Measurements from ENCODE around the gene CPED1.

CPED1 gene

GRCh38 chr7:120988591-120989256, at the start of gene CPED1:
Gene CPED1, plus strand, starts transcription at chr7:120988711. Its CDS starts 911 bp downstream, at chr7:120989622.
- peak; percentile 86 for DNase-seq (ENCODE audit: low read depth)

GRCh38 chr7:120939345-120939744, 49.2 kb upstream of the CPED1 start:
- no peak for DNase-seq (ENCODE audit: low read depth)

DNA sequence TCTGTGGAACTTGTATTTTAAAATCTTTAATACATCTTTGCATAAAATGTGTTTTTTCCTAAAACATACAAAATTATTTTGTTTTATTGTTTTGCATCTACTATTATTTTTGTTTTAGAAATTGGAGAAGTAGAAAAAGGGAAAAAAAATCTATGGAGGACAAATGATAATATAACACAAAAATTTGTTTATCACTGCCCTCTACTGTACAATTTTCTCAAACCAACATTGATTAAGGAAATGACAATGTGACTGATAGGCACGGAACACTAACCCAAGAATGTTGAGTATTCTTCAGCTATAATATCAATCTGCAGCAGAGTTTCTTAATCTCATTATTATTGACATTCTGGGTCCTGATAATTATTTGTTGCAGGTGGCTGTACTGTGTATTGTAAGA, 47.4 kb upstream of the CPED1 start:
- peak; percentile 5 for DNase-seq (ENCODE audit: low read depth)

- no peak for DNase-seq (ENCODE audit: low read depth)
These were observed 46.7 kb upstream of the CPED1 start for GRCh38 chr7:120941856-120942255.

DNA sequence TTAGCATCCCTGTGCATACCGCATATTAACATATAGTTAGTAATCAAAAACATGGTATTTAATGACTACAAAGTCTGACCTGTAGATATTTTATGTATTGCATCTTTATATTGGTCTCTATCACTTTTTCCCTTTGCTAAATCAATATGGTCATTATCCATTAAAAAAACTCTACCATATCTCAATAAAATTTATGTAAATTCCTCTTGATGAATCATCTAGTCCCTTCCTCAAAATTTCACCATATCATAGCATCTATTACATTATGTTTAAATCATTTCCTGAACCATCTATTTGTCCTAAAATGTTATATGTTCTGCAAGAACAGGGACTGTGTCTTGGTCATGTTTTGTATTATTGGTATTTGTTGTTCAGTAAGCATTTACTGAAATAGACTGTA, 45.6 kb upstream of the CPED1 start:
- no peak for DNase-seq (ENCODE audit: low read depth)

DNA sequence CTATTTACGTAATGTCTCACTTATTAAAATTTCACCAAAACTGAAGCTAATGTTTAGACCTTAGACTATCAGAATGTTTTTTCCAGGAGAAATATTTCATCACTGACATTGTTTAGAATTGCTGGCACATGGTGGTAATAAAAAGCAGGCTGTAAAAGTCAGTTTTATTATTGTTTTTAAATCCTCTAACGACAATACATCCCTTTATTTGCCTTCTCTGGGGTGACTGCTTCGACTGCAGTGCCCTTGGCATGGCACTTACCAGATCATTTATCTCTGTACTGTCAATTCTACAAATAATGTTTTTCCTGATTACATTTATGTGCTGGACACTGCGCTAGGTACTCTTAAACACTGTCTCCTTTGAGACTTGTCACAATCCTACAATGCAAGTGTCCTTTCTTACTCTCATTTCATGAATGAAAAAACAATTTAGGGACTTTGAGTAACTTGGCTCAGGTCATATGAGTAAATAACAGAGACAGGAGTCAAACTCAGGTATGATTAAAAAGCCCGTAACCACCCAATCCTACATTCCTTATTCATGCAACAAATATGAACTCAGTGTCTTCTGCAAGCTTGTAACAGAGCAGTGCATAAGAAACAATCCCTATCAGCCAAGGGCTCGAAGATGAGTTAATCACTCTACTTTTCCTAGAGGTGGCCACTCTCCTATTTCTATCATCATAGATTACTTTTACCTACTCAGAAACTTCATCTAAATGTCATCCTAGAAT, 43.5 kb upstream of the CPED1 start:
- no peak for DNase-seq (ENCODE audit: low read depth)

GRCh38 chr7:120947980-120948379, 40.5 kb upstream of the CPED1 start:
- no peak for DNase-seq (ENCODE audit: low read depth)

GRCh38 chr7:120949393-120949911, 39.1 kb upstream of the CPED1 start:
- DNase-seq (ENCODE audit: low read depth): no peak

DNA sequence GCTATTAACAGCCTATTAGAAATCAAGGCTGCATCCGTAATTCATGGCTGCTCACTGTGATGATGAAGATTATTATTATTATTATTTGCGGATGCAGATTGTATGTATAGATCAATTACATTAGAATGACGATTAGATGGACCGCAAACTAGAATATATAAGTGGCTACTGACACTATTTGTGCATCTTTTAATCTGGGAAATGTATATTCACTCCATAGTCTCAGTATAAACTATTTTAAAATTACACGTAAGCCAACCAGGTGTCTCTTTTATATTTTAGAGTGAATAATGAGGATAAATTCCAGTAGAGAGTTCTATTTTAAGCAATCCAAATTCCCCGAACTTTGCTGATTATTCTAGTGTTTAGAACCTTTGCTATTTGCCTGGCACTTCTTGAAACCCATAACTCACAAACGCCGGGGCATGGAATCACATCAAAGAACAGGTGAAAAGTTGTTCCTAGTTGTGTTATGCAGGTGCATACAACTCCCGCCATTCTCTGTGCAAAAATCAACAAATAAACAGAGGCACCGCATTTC, 38.4 kb upstream of the CPED1 start:
- no peak for DNase-seq (ENCODE audit: low read depth)

DNA sequence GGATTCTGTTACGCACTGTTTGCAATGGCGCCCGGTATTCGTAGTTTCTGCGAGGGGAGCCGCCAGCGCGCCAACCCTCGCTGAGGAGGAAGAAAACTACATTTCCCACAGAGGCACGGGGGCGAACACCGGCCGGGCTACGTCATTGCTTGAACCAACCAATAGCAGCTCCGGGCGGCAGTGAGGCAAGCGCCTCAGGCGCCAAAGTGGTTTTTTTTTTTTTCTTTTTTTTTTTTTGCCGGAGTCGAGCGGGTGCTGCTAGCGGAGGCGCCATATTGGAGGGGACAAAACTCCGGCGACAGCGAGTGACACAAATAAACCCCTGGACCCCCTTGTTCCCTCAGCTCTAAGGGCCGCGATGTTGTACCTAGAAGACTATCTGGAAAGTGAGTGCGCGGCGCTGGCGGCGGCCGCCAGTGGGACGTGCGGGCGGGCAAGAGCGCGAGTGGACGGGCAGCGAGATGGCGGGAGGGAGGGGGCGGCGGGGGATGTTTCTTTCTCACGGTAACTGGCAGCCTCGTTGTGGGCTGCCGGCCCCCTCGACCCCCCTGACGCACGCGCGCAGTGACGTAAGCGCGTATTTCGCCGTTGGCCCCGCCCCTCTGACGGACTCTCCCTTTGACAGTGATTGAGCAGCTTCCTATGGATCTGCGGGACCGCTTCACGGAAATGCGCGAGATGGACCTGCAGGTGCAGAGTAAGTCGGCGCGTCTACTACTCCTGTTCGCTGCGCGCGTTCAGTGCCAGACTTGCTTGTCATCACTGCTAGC, 37.8 kb upstream of the CPED1 start, which contains the start of gene ING3:
TSS of gene ING3 (plus strand) at position 239 of the 770 bp plus-strand sequence. CDS start at position 359, 120 bp downstream.
- peak; percentile 95 for DNase-seq (ENCODE audit: low read depth)

- no peak for DNase-seq (ENCODE audit: low read depth)
These were observed 37.2 kb upstream of the CPED1 start for GRCh38 chr7:120951309-120951699.

GRCh38 chr7:120951826-120952225, 36.7 kb upstream of the CPED1 start:
- DNase-seq (ENCODE audit: low read depth): no peak

- DNase-seq (ENCODE audit: low read depth): no peak
These were observed 32.8 kb upstream of the CPED1 start for GRCh38 chr7:120955577-120956149.

DNA sequence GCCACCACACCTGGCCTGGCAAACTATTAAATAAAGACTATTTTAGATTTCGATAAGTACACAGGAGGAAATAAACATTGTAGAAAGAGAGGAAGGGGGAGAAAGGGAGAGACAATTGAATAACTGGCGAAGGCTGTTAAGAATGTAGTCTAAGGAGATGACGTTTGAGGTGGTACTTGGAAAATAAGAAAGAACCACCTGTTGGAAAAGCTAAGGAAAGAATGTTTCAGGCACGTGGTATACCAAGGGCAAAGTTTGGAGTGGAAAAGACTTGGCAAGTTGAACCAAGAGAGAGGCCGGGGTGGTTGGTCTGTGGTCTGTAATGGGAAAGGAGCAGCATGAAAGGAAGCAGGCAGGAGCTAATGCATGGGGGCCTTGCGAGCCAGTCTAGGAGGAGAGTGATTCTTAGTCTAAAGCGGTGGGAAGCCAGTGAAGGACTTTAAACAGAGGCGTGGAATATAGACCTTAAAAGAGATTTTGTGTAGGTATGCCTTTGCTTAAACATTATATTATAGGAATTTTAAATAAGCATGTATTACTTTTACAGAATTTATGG, 28.5 kb upstream of the CPED1 start:
- no peak for DNase-seq (ENCODE audit: low read depth)

- no peak for DNase-seq (ENCODE audit: low read depth)
These were observed 27.8 kb upstream of the CPED1 start for GRCh38 chr7:120960714-120961113.

GRCh38 chr7:120961638-120962173, 26.8 kb upstream of the CPED1 start:
- DNase-seq (ENCODE audit: low read depth): no peak

- no peak for DNase-seq (ENCODE audit: low read depth)
These were observed 24.4 kb upstream of the CPED1 start for GRCh38 chr7:120964088-120964487.

DNA sequence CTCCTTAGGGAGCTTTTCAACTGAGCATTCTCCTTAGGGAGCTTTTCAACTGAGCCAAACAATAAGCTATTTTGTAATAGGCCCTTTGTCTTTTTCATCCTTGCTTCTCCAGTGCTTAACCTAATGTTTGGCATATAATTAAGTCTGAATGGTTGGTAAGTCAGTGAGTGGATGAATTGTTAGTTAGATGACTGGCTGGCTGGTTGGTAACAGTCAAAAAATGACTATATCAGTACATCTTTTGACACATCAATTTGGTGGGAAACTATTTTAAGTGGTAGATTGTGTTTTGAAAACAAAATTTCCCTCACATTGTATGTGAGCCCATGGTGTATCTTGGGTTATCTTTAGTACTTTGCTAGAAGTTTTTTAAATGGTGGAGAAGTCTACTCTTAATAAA, 21.6 kb upstream of the CPED1 start:
- no peak for DNase-seq (ENCODE audit: low read depth)

DNA sequence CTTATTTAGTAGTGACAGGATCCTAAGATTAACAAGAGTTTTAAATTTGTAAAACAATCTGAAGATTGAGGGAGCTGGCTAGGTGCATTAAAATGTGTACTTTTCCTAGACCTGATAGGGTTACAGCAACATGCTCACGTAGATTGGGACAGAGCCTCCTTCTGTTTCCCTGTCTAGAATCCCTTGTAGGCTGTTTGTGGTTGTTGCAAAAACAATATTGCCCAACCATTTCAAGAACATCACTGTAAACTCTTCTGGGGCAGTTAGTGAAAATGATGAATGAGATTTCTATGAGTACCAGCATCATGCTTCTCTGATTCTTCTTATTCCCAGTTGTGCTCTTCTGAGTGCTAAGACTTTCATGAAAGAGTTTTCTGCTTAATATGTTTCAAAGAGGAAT, 14.7 kb upstream of the CPED1 start:
- no peak for DNase-seq (ENCODE audit: low read depth)

DNA sequence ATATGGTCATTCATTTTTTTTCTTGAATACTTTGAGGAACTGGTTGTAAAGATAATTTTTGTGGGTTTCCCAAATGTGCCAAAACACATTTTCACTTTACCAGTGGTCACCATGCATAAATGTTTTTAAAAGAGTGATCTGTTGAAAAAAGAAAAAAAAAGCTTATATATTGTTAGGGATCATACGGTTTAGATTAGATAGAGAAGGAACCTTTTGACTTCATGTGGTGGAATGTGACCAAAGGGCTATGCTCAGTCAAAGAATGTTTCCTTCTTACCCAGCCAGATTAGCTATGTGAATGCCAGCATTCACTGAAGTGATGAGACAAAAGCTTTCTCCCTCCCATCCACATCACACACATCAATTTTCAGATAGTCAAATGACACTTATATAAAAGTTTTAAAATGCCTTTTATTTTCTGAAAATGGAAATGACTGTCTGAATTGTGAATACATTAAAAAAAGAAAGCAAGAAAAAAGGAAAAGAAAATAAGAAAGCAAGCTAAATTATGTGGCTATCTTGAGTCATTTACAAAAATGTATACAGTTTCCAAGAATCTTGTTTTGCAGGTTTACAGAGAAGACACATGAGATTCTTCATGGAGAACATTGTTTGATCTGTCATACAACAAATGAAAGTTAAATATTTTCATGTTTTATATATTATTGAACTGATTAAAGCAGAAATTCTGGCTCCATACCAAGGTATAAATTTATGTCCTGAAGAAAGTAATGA, 8.6 kb upstream of the CPED1 start:
- DNase-seq (ENCODE audit: low read depth): no peak

GRCh38 chr7:120981117-120981516, 7.4 kb upstream of the CPED1 start:
- no peak for DNase-seq (ENCODE audit: low read depth)

Measured in stromal cell of bone marrow (primary cell).